Body of pancreas (tissue), 4 donors: Measurements from ENCODE around the gene PCDH9. TPM values are rescaled to one million over a fixed set of nuclear protein-coding genes. Genes with fewer than 3 reads are reported as not detected.

Source experiments
- ATAC-seq: fragments of 150-250 bp; one replicate; pipeline ENCODE4 v1.9.1; 2016
- DNase-seq, 4 donors: peaks; one replicate each; pipeline ENCODE4 v3.0.0-alpha.2; 2019
- H3K27ac ChIP-seq, 4 donors: fragments of 200-600 bp; sonication (generic); 1 replicate in 3 of 4; 2 replicates in 1 of 4; pipeline versions ENCODE4 v1.5.1 to v1.6.1; 2016 to 2019; ENCODE audit warnings: mild to moderate bottlenecking in 1 of 4, mixed read lengths in 1 of 4, moderate library complexity in 1 of 4
- H3K27me3 ChIP-seq, 2 donors: fragments of 200-600 bp; sonication (generic); one replicate each; pipeline ENCODE4 v1.6.0; 2016; ENCODE audit warnings: mild to moderate bottlenecking in 1 of 2
- H3K36me3 ChIP-seq, 2 donors: fragments of 200-600 bp; sonication (generic); replicated peaks in 1 of 2; 2 replicates each; pipeline ENCODE4 v1.5.1; 2016; ENCODE audit warnings: low read depth in 2 of 2; ENCODE audit not compliant: insufficient read depth in 1 of 2
- H3K4me1 ChIP-seq: fragments of 200-600 bp; sonication (generic); one replicate; pipeline ENCODE4 v1.6.0; 2016
- H3K4me3 ChIP-seq, 2 donors: fragments of 200-600 bp; sonication (generic); 1 replicate in 1 of 2; 2 replicates in 1 of 2; pipeline ENCODE4 v1.5.1; 2016 to 2019
- H3K9me3 ChIP-seq, 3 donors: fragments of 200-600 bp; sonication (generic); 1 replicate in 2 of 3; 2 replicates in 1 of 3; pipeline ENCODE4 v1.5.1; 2016
- POLR2A ChIP-seq, 3 donors: fragments of 450-650 bp; IDR thresholded peaks; one replicate each; pipeline ENCODE4 v1.6.1; 2016; ENCODE audit warnings: antibody characterized with exemption in 3 of 3, mild to moderate bottlenecking in 2 of 3
- WGBS, 2 donors: methylation state at CpG; one replicate each; pipeline ENCODE4 v1.1.5; 2017; 5-methylcytosine and 5-hydroxymethylcytosine counted together
- intact Hi-C: fragments of 100-400 bp; cut with DNase I; formaldehyde crosslinking; loops from one replicate; pipeline ENCODE4 v1.15.1; 2023
- total RNA-seq, 2 donors: library from RNA; depleted of rRNA; stranded (reverse); fragments of >200 nt; gene quantifications; one replicate each; pipeline ENCODE4 v1.1.0, GENCODE V29; 2016
- TF ChIP-seq, protein P1 (sequence below), 7 experiments: fragments of 450-650 bp in 4 of 7; fragments of 200-600 bp in 3 of 7; sonication (generic) in 3 of 7; IDR thresholded peaks; one replicate each; pipeline ENCODE4 v1.5.1; 2016 to 2019; ENCODE audit warnings: antibody characterized with exemption in 7 of 7

PCDH9 gene
- total RNA-seq, 2 donors from 2014 or later: 3.6 to 3.9 TPM

DNA sequence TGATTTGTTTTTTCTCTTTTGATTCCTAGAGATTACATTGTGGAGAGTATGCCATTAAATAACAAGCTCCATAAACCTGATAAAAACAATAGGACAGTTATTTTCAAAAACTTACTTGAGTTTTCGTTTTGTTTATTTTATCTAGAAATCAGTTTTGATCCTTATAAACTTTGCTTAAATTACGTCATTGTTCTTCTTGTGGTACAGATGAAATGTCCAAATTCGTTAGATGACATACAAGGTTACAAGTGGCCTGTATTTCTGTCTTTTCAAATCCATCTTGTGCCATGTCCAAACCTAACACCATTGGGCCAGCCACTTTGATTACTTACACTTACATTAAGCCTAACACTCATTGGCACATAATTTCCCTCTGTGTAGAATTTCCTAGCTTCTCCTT, 372.0 kb downstream of the PCDH9 start:
- ATAC-seq (no peak), DNase-seq (no peak)
- WGBS, 2 donors: 48 to 62% methylated on average over 3 of the region's 3 CpGs
- no peaks in the 10 kb centered on the region for H3K4me1 ChIP-seq
- no peak overlapping the region for H3K27ac ChIP-seq
- TF ChIP-seq, protein P1, sequence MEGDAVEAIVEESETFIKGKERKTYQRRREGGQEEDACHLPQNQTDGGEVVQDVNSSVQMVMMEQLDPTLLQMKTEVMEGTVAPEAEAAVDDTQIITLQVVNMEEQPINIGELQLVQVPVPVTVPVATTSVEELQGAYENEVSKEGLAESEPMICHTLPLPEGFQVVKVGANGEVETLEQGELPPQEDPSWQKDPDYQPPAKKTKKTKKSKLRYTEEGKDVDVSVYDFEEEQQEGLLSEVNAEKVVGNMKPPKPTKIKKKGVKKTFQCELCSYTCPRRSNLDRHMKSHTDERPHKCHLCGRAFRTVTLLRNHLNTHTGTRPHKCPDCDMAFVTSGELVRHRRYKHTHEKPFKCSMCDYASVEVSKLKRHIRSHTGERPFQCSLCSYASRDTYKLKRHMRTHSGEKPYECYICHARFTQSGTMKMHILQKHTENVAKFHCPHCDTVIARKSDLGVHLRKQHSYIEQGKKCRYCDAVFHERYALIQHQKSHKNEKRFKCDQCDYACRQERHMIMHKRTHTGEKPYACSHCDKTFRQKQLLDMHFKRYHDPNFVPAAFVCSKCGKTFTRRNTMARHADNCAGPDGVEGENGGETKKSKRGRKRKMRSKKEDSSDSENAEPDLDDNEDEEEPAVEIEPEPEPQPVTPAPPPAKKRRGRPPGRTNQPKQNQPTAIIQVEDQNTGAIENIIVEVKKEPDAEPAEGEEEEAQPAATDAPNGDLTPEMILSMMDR (IDR thresholded peaks at IDR 0.05): no peak
- TF ChIP-seq POLR2A (IDR thresholded peaks at IDR 0.05): no peak
- no peak overlapping the region for H3K4me3 ChIP-seq
- intact Hi-C loops: no loop called here
- H3K27me3 ChIP-seq: no peaks in the 10 kb centered on the region
- H3K9me3 ChIP-seq: peaks cover 0 to 3% (median 0%) of the 10 kb centered on the region in 3 donors
- H3K36me3 ChIP-seq: no peaks in the 10 kb centered on the region

GRCh38 chr13:66855131-66855530, 375.0 kb downstream of the PCDH9 start:
- WGBS, 2 donors: 71 to 79% methylated on average over 1 of the region's 1 CpG
- no peaks in the 10 kb centered on the region for H3K27me3 ChIP-seq
- H3K4me1 ChIP-seq: no peaks in the 10 kb centered on the region
- intact Hi-C loops: no loop called here
- TF ChIP-seq POLR2A (IDR thresholded peaks at IDR 0.05): no peak
- TF ChIP-seq, protein P1 (IDR thresholded peaks at IDR 0.05): no peak
- DNase-seq: no peak
- H3K9me3 ChIP-seq: no peaks in the 10 kb centered on the region
- H3K27ac ChIP-seq: no peak overlapping the region
- no peak for ATAC-seq
- no peaks in the 10 kb centered on the region for H3K36me3 ChIP-seq
- no peak overlapping the region for H3K4me3 ChIP-seq

- intact Hi-C loops: no loop called here
- DNase-seq: no peak
Observed at GRCh38 chr13:66853564-66853963, 376.6 kb downstream of the PCDH9 start.

GRCh38 chr13:66849706-66850105, 380.4 kb downstream of the PCDH9 start:
- WGBS, 2 donors: 68 to 77% methylated on average over 4 of the region's 4 CpGs
- TF ChIP-seq, protein P1 (IDR thresholded peaks at IDR 0.05): no peak
- no peak for TF ChIP-seq POLR2A (IDR thresholded peaks at IDR 0.05)
- Histone ChIP-seq H3K36me3 (no peaks in the 10 kb centered on the region), H3K27ac (no peak overlapping the region), H3K4me1 (no peaks in the 10 kb centered on the region), H3K9me3 (no peaks in the 10 kb centered on the region), H3K4me3 (no peak overlapping the region), H3K27me3 (no peaks in the 10 kb centered on the region)
- ATAC-seq: no peak
- intact Hi-C loops: no loop called here
- no peak for DNase-seq

More at GRCh38 chr13:66853564-66853963, 376.6 kb downstream of the PCDH9 start:
- Histone ChIP-seq H3K4me3 (no peak overlapping the region), H3K9me3 (no peaks in the 10 kb centered on the region), H3K27me3 (no peaks in the 10 kb centered on the region), H3K27ac (no peak overlapping the region), H3K4me1 (no peaks in the 10 kb centered on the region), H3K36me3 (no peaks in the 10 kb centered on the region)
- no peak for ATAC-seq
- TF ChIP-seq, protein P1 (IDR thresholded peaks at IDR 0.05): no peak
- TF ChIP-seq POLR2A (IDR thresholded peaks at IDR 0.05): no peak

GRCh38 chr13:66847541-66847940, 382.6 kb downstream of the PCDH9 start:
- Histone ChIP-seq H3K4me3 (no peak overlapping the region), H3K36me3 (no peaks in the 10 kb centered on the region), H3K27ac (no peak overlapping the region), H3K4me1 (no peaks in the 10 kb centered on the region), H3K27me3 (no peaks in the 10 kb centered on the region), H3K9me3 (no peaks in the 10 kb centered on the region)
- TF ChIP-seq, protein P1 (IDR thresholded peaks at IDR 0.05): no peak
- TF ChIP-seq POLR2A (IDR thresholded peaks at IDR 0.05): no peak
- ATAC-seq (no peak), DNase-seq (no peak)
- intact Hi-C loops: no loop called here
- WGBS, 2 donors: 79 to 83% methylated on average over 6 of the region's 6 CpGs
